Astrocyte of the cerebellum (primary cell): ENCODE measurements around the gene IGSF9.

Experiments
- DNase-seq: peaks from one replicate; pipeline ENCODE4 v3.0.0-alpha.2; 2011; ENCODE audit warnings: low read depth
- H3K4me3 ChIP-seq: 2 replicates; pipeline ENCODE4 v1.5.1; 2011; ENCODE audit warnings: mild to moderate bottlenecking, low read depth, low read length, moderate library complexity
- CTCF ChIP-seq: IDR thresholded peaks from 2 replicates; pipeline ENCODE4 v1.5.1; 2012; ENCODE audit warnings: low read length, low read depth, moderate library complexity, mild to moderate bottlenecking; ENCODE audit errors: missing control alignments
- in situ Hi-C: cut with HindIII; loops from 2 replicates; pipeline ENCODE4 v1.10.0; 2017; ENCODE audit warnings: low sequenced_read_pairs

The IGSF9 gene

GRCh38 chr1:159958719-159959380 is 13.4 kb upstream of the IGSF9 start:
- no peak for TF ChIP-seq CTCF
- in situ Hi-C loops: no loop called here
- DNase-seq: no peak
- H3K4me3 ChIP-seq: no peak overlapping the region

DNA sequence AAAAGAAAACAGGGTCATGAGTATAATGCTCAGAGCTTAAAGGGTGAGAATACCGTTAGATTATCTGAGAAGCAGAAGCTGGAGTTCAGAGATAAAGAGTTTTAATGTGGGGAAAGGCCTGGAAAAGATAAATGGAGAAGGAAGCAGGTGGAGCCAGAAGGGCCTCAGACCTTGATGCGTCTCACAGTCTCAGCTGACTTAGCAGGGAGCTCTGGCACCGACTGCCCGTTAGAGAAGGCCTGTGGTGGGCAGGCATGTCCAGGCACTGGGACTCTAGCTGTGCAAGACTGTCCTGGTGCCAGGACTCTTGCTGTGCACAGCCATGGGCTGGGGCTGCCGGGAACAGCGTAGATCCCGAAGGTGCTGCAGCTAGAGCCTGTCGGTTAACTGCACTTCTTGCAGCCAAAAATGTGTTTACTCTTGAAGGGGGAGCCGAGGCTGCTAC is 12.4 kb upstream of the IGSF9 start:
- DNase-seq: no peak
- in situ Hi-C loops: no loop called here
- no peak overlapping the region for H3K4me3 ChIP-seq
- no peak for TF ChIP-seq CTCF

GRCh38 chr1:159955456-159955855 is 10.0 kb upstream of the IGSF9 start:
- no peak for DNase-seq
- no peak for TF ChIP-seq CTCF
- in situ Hi-C loops: no loop called here
- no peak overlapping the region for H3K4me3 ChIP-seq

- no peak for DNase-seq
- in situ Hi-C loops: no loop called here
- no peak within 1 kb of the TSS for H3K4me3 ChIP-seq
- TF ChIP-seq CTCF: no peak
Observed at GRCh38 chr1:159953536-159954515, 8.4 kb upstream of the IGSF9 start, which contains the start of gene SLAMF9. Gene SLAMF9 (minus strand): TSS chr1:159954237. CDS start chr1:159954137, 100 bp downstream.

- TF ChIP-seq CTCF: no peak
- H3K4me3 ChIP-seq: no peak overlapping the region
- no peak for DNase-seq
- in situ Hi-C loops: no loop called here
Observed at GRCh38 chr1:159952932-159953331, 7.5 kb upstream of the IGSF9 start.

DNA sequence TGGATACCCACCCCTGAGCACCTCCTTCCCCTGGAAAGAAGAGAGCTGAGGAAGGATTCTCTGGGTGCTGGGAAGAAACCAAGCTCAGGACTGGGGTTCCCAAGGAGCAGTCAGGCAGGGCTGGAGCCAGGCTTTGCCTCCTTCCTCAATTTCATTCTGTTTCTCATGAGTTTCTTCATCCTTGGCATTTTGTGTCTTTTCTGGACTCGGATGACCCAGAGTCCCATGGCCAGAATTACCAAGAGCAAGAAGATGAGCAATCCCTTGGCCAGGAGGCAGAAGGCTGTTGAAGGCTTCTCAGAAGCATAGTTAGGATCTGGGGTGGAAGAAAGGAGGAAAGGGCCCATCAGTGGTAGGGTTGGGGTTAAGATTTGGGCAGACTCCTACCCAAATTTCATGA is 6.1 kb upstream of the IGSF9 start:
- DNase-seq: no peak
- in situ Hi-C loops: no loop called here
- no peak overlapping the region for H3K4me3 ChIP-seq
- no peak for TF ChIP-seq CTCF
